Ascending aorta (tissue), 2 donors: ENCODE measurements around the gene HCFC1. TPM values are rescaled to one million over a fixed set of nuclear protein-coding genes. Genes with fewer than 3 reads are reported as not detected.

Experiments
- DNase-seq, 2 donors: peaks; one replicate each; pipeline ENCODE4 v3.0.0-alpha.2; 2019; ENCODE audit warnings: low spot score in 2 of 2
- H3K27ac ChIP-seq, 2 donors: fragments of 200-600 bp; sonication (generic); one replicate each; pipeline ENCODE4 v1.5.1; 2016 to 2017; ENCODE audit warnings: mild to moderate bottlenecking in 1 of 2
- H3K27me3 ChIP-seq: fragments of 200-600 bp; sonication (generic); one replicate; pipeline ENCODE4 v1.5.1; 2017
- H3K36me3 ChIP-seq, 2 donors: fragments of 200-600 bp; sonication (generic); one replicate each; pipeline ENCODE4 v1.5.1; 2016
- H3K4me1 ChIP-seq, 2 donors: fragments of 200-600 bp; sonication (generic); one replicate each; pipeline ENCODE4 v1.5.1; 2016 to 2017; ENCODE audit warnings: mild to moderate bottlenecking in 1 of 2
- H3K4me3 ChIP-seq, 2 donors: fragments of 200-600 bp; sonication (generic); one replicate each; pipeline ENCODE4 v1.5.1; 2016 to 2017; ENCODE audit warnings: mild to moderate bottlenecking in 1 of 2
- H3K9me3 ChIP-seq, 2 donors: fragments of 200-600 bp; sonication (generic); one replicate each; pipeline ENCODE4 v1.5.1; 2016
- intact Hi-C: fragments of 100-400 bp; cut with DNase I; formaldehyde crosslinking; loops from one replicate; pipeline ENCODE4 v1.15.1; 2023
- total RNA-seq: library from RNA; depleted of rRNA; stranded (reverse); fragments of >200 nt; gene quantifications from one replicate; pipeline ENCODE4 v1.1.0, GENCODE V29; 2016
- TF ChIP-seq, protein P1 (sequence below), 3 experiments: fragments of 200-600 bp in 2 of 3; fragments of 450-650 bp in 1 of 3; sonication (generic) in 2 of 3; IDR thresholded peaks; one replicate each; pipeline ENCODE4 v1.5.1; 2016 to 2019; ENCODE audit warnings: antibody characterized with exemption in 3 of 3, mild to moderate bottlenecking in 1 of 3, moderate library complexity in 1 of 3

Gene HCFC1
- total RNA-seq, 1 donor from 2014 or later = 91.4 TPM

DNA sequence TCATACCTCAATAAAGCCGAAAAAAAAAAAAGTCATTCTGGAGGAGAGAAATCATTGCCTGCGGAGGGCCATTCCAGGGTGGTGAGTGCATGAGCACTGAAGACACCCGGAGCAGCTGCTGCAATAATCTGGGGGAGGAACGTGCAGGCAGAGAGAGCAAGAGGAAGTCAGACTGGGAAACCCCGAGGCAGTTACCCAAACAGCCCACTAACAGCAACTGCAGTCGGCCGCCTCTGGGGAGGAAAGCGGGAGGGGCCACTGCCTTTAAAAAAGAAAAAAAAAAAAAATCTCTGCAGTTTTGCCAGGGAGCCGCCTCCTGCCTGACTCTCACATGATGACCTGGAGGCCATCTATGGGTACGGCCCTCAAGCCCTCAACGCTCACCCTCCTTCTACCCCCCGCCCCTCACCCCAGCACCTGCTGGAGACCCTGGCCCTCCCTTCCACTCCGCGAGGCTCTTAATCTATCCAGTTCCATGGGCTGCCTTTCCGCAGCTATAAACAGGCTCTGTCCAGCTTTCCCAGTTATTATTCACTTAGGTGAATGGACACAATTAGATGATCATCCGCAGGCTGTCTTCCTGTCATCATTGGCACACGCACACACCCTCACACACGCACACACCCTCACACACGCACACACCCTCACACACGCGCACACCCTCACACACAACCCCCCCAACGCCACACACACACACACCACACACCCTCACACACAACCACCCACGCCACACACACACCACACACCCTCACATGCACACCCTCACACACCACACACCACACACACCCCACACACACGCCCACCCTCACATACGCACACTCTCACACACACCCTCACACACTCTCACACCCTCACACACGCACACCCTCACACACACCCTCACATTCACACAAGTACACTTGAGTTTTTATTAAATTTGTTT lies 70.5 kb downstream of the HCFC1 start:
- Histone ChIP-seq H3K36me3 (no peaks in the 10 kb centered on the region), H3K27ac (no peak overlapping the region), H3K27me3 (no peaks in the 10 kb centered on the region), H3K9me3 (no peaks in the 10 kb centered on the region), H3K4me1 (no peaks in the 10 kb centered on the region), H3K4me3 (no peak overlapping the region)
- TF ChIP-seq, protein P1, sequence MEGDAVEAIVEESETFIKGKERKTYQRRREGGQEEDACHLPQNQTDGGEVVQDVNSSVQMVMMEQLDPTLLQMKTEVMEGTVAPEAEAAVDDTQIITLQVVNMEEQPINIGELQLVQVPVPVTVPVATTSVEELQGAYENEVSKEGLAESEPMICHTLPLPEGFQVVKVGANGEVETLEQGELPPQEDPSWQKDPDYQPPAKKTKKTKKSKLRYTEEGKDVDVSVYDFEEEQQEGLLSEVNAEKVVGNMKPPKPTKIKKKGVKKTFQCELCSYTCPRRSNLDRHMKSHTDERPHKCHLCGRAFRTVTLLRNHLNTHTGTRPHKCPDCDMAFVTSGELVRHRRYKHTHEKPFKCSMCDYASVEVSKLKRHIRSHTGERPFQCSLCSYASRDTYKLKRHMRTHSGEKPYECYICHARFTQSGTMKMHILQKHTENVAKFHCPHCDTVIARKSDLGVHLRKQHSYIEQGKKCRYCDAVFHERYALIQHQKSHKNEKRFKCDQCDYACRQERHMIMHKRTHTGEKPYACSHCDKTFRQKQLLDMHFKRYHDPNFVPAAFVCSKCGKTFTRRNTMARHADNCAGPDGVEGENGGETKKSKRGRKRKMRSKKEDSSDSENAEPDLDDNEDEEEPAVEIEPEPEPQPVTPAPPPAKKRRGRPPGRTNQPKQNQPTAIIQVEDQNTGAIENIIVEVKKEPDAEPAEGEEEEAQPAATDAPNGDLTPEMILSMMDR (IDR thresholded peaks at IDR 0.05) = no peak
- peak in 1 of 2 donors; percentile 76 for DNase-seq
- intact Hi-C loops = no loop called here

DNA sequence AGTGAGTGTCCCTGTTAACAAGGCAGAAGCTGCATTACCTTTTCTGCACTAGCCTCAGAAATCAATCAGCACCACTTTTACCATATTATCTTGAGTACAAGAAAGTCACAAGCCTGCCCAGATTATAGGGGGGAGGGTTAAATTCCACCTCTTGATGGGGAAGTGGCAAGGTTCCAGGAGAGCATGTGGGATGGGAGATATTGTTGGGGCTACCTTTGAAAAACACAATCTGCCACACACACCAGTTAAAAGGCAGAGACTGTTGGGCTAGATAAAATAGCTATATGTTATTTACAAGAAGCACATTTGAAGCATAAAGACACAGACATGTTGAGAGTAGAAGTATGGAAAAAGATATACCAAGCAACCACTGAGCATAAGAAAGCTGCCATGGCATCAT lies 73.7 kb downstream of the HCFC1 start:
- Histone ChIP-seq H3K27ac (no peak overlapping the region), H3K27me3 (peaks cover under 1% of the 10 kb centered on the region), H3K4me3 (no peak overlapping the region), H3K4me1 (no peaks in the 10 kb centered on the region), H3K9me3 (no peaks in the 10 kb centered on the region), H3K36me3 (no peaks in the 10 kb centered on the region)
- TF ChIP-seq, protein P1 (IDR thresholded peaks at IDR 0.05) = no peak
- intact Hi-C loops = no loop called here
- DNase-seq = no peak

Other genes starting within 250 kb of the HCFC1 start
- 63.0 TPM for gene BCAP31, start 247.4 kb downstream of the HCFC1 start, total RNA-seq
- gene ABCD1, start 247.0 kb downstream of the HCFC1 start, total RNA-seq = 14.7 TPM
- gene PLXNB3, start 207.6 kb downstream of the HCFC1 start, total RNA-seq = 99.1 TPM
- gene SRPK3, start 190.8 kb downstream of the HCFC1 start, total RNA-seq = 4.5 TPM
- gene IDH3G, start 177.4 kb downstream of the HCFC1 start, total RNA-seq = 351 TPM
- gene SSR4, start 177.2 kb downstream of the HCFC1 start, total RNA-seq = 331 TPM
- 23.2 TPM for gene PDZD4, start 141.3 kb downstream of the HCFC1 start, total RNA-seq
- 25.8 TPM for gene L1CAM, start 85.6 kb downstream of the HCFC1 start, total RNA-seq
- 4.8 TPM for gene AVPR2, start 67.1 kb downstream of the HCFC1 start, total RNA-seq
- gene ARHGAP4, start 45.6 kb downstream of the HCFC1 start, total RNA-seq = 94.3 TPM
- 155 TPM for gene NAA10, start 36.8 kb downstream of the HCFC1 start, total RNA-seq
- gene RENBP, start 27.2 kb downstream of the HCFC1 start, total RNA-seq = 15.5 TPM
- gene TMEM187, start 936 bp upstream of the HCFC1 start, total RNA-seq = 4.4 TPM
- gene IRAK1, start 48.1 kb upstream of the HCFC1 start, total RNA-seq = 105 TPM
- 65.7 TPM for gene MECP2, start 125.9 kb upstream of the HCFC1 start, total RNA-seq
- not detected for gene OPN1LW, start 172.4 kb upstream of the HCFC1 start, total RNA-seq
- not detected for gene OPN1MW, start 210.8 kb upstream of the HCFC1 start, total RNA-seq
- not detected for gene OPN1MW2, start 247.9 kb upstream of the HCFC1 start, total RNA-seq